ENCODE results near the gene PDF.
A peak's percentile ranks its signal among the peaks of the same experiment; 100 is the strongest.
"Not testable (repeated sequence)": the region's sequence is repeated elsewhere in the genome, so short reads cannot be mapped to it uniquely, and the experiment has no call there.

The PDF gene, protein sequence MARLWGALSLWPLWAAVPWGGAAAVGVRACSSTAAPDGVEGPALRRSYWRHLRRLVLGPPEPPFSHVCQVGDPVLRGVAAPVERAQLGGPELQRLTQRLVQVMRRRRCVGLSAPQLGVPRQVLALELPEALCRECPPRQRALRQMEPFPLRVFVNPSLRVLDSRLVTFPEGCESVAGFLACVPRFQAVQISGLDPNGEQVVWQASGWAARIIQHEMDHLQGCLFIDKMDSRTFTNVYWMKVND

DNA sequence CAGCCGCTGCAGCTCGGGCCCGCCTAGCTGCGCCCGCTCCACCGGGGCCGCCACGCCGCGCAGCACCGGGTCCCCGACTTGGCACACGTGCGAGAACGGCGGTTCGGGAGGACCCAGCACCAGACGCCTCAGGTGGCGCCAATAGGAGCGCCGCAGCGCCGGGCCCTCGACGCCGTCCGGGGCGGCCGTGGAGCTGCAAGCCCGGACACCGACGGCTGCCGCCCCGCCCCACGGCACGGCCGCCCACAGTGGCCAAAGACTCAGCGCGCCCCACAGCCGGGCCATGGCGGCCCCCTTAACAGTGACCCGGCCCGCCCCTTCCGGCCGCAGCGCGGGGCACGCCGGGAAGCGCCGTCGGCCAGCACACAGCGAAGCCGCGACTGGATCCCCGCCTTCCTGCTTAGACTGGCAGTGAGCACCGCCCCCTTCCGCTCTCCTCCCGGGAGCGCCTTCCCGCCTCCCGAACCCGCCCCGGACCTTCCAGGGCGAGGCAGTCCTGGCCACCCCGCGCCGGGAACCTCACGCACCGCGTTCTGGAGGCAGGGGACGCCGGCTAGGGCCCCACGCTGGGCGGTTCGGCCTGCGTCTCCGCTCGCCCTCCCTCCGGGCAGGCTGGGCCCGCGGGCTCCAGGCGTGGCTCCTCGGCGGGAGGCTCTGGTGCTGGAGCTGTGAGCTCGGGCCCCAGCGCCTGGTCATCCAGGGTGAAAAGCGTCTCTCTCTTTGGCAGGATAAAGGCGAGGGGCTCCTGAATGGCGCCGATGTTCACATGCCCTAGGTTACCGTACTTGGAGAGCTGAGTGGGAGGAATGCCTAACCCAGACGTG lies at the start of gene PDF:
TSS of gene PDF (minus strand) at position 303 of the 824 bp plus-strand sequence. CDS start at position 285, 18 bp downstream.
- DNase-seq, result peak; percentile 83

DNA sequence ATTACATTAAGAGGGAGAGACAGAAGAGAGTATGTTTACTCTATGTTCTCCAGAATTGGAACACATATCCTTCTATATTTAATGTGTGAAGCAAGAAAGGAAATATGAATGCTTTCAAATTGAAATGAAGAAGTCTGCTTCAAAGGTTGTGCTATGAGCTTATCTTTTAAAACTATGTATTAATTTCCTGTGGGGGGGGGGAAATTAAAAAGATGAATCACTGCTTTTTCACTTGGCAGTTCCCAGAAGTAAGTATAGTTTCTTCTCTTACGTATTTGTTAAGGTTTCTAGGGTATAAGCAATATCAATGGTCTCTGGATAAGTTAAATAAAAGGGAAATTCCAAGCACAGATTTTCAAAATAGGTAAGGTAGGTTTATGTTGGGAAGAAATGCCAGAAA lies 48.4 kb upstream of the PDF start:
- DNase-seq, result no peak

DNA sequence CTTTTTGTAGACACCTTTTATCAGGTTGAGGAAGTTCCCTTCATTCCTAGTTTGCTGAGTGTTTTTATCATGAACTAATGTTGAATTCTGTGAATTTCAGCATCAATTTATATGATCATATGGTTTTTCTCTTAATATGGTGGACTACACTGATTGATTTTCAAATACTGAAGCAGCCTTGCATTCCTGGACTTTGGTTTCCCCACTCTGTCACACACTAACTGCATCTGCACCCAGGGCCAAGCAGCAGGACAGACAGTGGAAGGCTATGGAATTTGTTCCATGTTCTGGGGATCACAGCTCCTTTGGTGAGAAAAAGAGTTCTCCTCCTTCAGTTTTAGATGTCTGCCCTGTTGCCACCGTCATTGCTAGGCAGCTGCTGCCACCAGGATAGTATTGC lies 47.6 kb upstream of the PDF start:
- no peak for DNase-seq

DNA sequence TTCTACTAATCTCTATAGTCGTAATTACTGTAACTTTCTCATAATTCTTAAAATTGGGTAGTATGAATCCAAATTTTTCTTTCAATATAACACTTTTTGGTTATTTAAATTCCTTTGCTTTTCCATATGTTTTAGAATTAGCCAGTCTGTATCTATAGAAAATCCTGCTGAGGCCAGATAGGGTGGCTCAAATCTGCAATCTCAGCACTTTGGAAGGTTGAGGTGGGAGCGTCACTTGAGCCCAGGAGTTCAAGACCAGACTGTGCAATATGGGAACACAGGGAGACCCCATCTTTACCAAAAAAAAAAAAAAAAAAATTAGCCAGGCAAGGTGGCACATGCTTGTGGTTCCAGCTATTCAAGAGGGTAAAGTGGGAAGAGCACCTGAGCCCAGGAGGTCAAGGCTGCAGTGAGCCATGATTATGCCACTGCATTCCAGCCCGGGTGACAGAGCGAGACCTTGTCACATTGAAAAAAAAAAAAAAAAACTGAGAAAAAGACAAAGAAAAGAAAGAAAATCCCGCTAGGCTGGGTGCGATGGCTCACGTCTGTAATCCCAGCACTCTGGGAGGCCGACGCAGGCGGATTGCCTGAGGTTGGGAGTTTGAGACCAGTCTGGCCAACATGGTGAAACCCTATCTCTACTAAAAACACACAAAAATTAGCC lies 46.1 kb upstream of the PDF start:
- no peak for DNase-seq

DNA sequence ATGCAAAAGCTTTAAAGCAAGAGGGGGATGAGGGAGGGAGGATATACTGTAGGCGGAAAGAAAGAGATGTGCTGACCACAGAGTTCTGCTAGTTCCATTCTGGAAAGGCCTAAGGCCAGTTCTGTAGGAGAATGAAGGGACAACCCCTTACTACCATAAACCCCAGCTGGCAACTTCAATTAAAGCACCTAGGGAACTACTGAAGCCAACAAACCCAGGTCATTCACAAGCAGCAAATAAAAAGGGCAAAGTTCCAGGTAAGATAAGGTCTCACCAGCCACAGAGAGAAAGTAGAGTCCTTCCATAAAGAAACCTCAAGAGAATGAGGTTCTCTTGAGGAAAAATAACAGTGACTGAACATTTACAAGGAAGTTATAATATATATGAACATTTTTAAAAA lies 42.6 kb upstream of the PDF start:
- no peak for DNase-seq

- no peak for DNase-seq
Observed at GRCh38 chr16:69371564-69371963, 41.2 kb upstream of the PDF start.

DNA sequence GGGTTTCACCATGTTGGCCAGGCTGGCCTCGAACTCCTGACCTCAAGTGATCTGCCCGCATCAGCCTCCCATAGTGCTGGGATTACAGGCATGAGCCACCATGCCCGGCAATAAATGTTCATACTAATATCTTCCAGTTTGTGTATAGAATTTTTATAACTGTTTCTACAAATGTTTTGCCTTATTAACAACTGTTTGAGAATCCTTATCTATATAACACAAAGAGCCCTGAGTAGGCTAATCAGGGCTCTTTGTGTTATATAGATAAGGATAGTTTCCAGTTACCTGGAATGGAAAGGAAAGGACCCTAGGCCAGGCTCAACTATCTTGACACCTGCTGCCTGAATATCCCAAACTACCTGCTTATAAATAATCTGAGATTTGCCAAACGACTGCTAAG lies 38.5 kb upstream of the PDF start:
- DNase-seq, result no peak

GRCh38 chr16:69367980-69368379 lies 37.6 kb upstream of the PDF start:
- DNase-seq, result no peak

GRCh38 chr16:69366431-69366830 lies 36.0 kb upstream of the PDF start:
- DNase-seq, result no peak

DNA sequence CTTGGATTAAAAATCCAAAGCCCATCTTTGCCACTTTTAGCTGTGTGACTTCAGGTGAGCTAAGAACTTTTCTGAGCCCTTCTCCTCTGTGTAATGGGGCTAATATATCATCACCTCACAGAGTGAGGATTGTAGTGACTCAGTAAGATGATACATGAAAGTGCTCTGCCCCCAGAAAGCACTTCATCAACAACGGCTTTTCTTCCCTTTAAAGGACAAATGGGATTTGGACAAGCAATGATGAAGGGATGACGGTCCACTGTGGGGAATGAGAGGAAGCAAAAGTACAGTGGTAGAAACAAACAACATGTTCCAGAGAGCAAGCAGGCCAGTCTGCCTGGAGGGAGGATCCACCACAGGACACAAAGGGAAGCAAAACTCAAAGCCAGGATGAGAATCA lies 35.5 kb upstream of the PDF start:
- DNase-seq, result no peak

- no peak for DNase-seq
Observed at GRCh38 chr16:69364088-69364487, 33.7 kb upstream of the PDF start.

GRCh38 chr16:69363281-69363717 lies 32.9 kb upstream of the PDF start:
- DNase-seq, result no peak

DNA sequence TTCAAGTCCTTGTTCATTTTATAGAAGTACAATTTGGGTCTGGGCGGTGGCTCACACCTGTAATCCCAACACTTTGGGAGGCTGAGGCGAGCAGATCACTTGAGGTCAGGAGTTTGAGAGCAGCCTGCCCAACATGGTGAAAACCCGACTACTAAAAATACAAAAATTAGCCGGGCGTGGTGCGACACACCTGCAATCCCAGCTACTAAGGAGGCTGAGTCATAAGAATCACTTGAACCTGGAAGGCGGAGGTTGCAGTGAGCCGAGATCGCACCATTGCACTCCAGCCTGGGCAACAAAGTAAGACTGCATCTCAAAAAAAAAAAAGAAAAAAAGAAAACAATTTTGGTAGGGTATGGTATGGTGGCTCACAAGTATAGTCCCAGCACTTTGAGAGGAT lies 29.7 kb upstream of the PDF start:
- not testable (repeated sequence) for DNase-seq

DNA sequence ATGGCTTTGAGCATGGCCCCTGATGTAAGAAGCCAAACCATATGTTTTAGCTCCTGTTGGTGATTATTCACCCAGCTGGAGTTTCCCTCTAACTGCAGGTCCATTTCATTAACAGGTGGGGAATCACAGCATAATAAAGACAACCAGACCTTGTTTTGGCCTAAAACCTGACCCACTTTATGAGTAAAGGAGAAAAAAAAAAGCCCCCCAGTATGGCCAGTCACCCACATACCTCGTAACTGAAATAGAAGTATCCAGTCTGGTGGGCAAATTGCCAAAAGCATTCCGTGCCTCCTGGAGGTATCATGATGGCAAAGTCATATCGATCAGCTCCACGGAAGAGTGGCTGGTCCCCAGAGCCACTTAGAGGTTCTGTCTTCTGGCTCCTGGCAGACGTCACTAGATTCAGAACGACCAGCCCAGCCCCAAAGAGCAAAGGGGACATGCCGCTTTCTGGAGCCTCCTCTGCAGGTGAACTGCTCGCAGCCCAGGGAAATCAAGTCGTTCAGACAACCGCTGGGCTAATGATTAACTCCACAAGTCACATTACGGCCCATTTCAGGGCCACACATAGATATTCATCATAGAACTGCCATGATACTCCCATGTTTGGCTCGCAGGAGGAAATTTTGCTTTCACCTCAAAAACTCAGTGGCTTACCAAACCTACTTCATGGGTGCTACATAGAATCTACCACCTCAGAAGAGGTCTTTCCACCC lies 21.1 kb upstream of the PDF start, which contains the start of gene TMED6:
TSS of gene TMED6 (minus strand) at position 478 of the 719 bp plus-strand sequence. CDS start at position 445, 33 bp downstream.
- DNase-seq, result no peak

DNA sequence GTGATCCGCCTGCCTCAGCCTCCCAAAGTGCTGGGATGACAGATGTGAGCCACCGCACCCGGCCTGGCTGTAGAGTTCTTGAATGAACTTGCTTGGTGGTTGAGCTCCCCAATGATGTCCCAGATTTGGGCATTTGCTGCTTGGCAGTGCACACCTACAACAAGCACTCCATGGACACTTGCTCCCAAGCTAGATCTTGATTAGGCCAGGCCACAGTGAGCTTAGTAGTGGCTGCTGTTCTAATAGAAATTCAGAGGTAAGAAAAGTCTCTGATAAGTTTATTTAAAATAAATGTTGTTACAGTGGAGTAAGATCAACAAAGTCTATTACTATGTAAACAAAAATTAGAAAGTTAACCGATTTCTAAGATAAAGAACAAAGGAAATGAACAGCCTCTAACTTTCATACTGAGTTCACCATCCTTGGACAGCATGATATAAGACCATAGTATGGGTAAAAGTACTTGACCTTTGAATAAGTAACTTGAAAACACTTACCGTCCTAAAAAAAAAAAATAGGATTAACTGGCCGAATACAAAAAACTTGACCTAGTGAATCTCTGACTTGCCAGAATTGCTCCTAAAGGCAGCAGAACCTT lies 20.2 kb upstream of the PDF start:
- no peak for DNase-seq

DNA sequence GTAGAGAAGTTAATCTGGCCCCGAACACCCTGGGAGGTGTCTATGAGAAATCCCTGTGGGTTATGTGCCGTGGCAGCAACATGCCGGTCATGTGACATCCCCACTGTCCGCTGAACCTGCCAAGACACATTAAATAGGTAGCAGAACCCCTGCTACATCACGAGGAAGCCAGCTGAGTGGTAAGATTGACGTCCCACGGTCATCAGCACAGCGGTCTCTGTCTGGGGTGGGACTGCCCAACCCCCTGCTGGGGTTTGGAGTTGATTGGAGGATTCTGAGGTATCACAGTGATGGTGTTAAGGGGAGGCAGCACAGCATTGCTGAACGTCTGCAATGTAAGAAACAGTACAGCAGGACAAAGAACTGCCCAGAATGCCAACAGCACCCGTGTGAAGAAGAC lies 19.1 kb upstream of the PDF start:
- no peak for DNase-seq

- no peak for DNase-seq
Observed at GRCh38 chr16:69348222-69348621, 17.8 kb upstream of the PDF start.

DNA sequence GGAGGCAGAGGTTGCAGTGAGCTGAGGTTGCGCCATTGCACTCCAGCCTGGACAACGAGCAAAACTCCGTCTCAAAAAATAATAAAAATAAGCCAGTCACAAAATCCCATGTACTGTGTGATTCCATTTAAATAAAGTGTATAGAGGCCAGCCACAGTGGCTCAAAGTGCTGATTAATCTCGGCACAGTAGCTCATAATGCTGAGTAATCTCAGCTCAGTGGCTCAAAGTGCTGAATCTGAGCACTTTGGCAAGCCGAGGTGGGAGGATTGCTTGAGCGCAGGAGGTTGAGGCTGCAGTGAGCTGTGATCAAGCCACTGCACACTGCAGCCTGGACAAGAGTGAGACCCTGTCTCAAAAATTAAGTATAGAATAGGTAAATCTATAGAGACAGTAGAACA lies 16.3 kb upstream of the PDF start:
- DNase-seq, result no peak

- DNase-seq, result no peak
Observed at GRCh38 chr16:69345923-69346322, 15.5 kb upstream of the PDF start.

GRCh38 chr16:69344171-69344570 lies 13.8 kb upstream of the PDF start:
- DNase-seq, result no peak

DNA sequence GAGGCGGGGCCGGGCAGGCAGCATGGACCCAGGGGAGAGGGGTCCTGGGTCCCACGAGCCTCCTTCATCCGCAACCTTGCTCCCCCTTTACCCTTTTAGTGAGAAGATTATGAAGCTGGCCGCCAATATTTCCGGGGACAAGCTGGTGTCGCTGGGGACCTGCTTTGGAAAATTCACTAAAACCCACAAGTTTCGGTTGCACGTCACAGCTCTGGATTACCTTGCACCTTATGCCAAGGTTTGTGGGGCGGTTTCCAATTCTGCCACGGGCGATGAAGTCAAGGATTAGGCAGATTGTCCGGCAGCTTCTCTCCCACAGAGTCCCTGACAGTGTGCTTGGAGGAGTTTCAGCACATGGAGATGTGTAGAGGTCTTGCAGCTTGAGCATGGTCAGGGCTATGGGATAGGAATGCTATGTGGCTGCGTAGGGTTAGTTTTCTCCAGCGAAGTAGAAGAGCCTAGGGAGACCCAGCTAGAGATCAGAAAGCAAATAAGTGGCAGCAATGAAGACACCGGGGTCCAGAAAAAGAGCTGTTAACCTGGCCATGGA lies 9.8 kb upstream of the PDF start:
- no peak for DNase-seq
